CD14-positive monocyte (primary cell): ENCODE results near the gene MSI2. TPM values are rescaled to one million over a fixed set of nuclear protein-coding genes. Genes with fewer than 3 reads are reported as not detected.

ENCODE experiments used
- DNase-seq, 3 donors: peaks; one replicate each; pipeline ENCODE4 v3.0.0-alpha.2; 2011 to 2022
- H2AFZ ChIP-seq: 2 replicates; pipeline ENCODE4 v1.6.0; 2012; ENCODE audit warnings: mild to moderate bottlenecking, low read depth, low read length, inconsistent platforms; ENCODE audit not compliant: insufficient read depth, poor library complexity, severe bottlenecking
- H3K27ac ChIP-seq, 2 donors: 1 replicate in 1 of 2; 2 replicates in 1 of 2; pipeline ENCODE4 v1.5.1; 2012 to 2013; ENCODE audit warnings: low read length in 2 of 2, control low read depth in 1 of 2, inconsistent platforms in 1 of 2, low read depth in 1 of 2, mild to moderate bottlenecking in 1 of 2
- H3K27me3 ChIP-seq, 2 donors: one replicate each; pipeline versions ENCODE4 v1.6.0 to v1.6.1; 2011 to 2013; ENCODE audit warnings: low read length in 2 of 2; ENCODE audit not compliant: control insufficient read depth in 2 of 2, insufficient read depth in 2 of 2
- H3K36me3 ChIP-seq, 2 donors: replicated peaks in 1 of 2; 1 replicate in 1 of 2; 2 replicates in 1 of 2; pipeline versions ENCODE4 v1.5.1 to v1.6.1; 2012 to 2013; ENCODE audit warnings: low read length in 2 of 2, control low read depth in 1 of 2, inconsistent platforms in 1 of 2, mild to moderate bottlenecking in 1 of 2; ENCODE audit not compliant: insufficient read depth in 2 of 2, control insufficient read depth in 1 of 2
- H3K4me1 ChIP-seq, 2 donors: 1 replicate in 1 of 2; 2 replicates in 1 of 2; pipeline versions ENCODE4 v1.5.1 to v1.6.1; 2012 to 2013; ENCODE audit warnings: low read length in 2 of 2, control low read depth in 1 of 2, inconsistent platforms in 1 of 2, mild to moderate bottlenecking in 1 of 2, moderate library complexity in 1 of 2; ENCODE audit not compliant: insufficient read depth in 2 of 2, control insufficient read depth in 1 of 2
- H3K4me2 ChIP-seq: replicated peaks from 2 replicates; pipeline ENCODE3; 2012; ENCODE audit warnings: low read length, moderate library complexity, mild to moderate bottlenecking; ENCODE audit not compliant: poor library complexity, severe bottlenecking; ENCODE audit errors: extremely low read depth
- H3K4me3 ChIP-seq, 3 experiments: fragments of 200-600 bp in 1 of 3; sonication (generic) in 1 of 3; replicated peaks in 1 of 3; 1 replicate in 2 of 3; 2 replicates in 1 of 3; pipeline ENCODE4 v1.5.1; 2011 to 2013; ENCODE audit warnings: low read length in 3 of 3, mild to moderate bottlenecking in 3 of 3, control low read depth in 2 of 3, low read depth in 2 of 3, inconsistent platforms in 1 of 3, moderate library complexity in 1 of 3
- H3K79me2 ChIP-seq: 2 replicates; pipeline ENCODE4 v1.6.0; 2012; ENCODE audit warnings: mild to moderate bottlenecking, control low read depth, inconsistent platforms, low read length, moderate library complexity; ENCODE audit not compliant: insufficient read depth
- H3K9ac ChIP-seq: 2 replicates; pipeline ENCODE4 v1.6.0; 2017; ENCODE audit warnings: low read length, mild to moderate bottlenecking; ENCODE audit not compliant: insufficient read depth, poor library complexity, severe bottlenecking
- H3K9me3 ChIP-seq, 2 donors: replicated peaks in 1 of 2; 1 replicate in 1 of 2; 2 replicates in 1 of 2; pipeline versions ENCODE4 v1.5.1 to v1.6.1; 2012 to 2013; ENCODE audit warnings: low read length in 2 of 2, control low read depth in 1 of 2; ENCODE audit not compliant: control insufficient read depth in 1 of 2, insufficient read depth in 1 of 2
- H4K20me1 ChIP-seq: 2 replicates; pipeline ENCODE4 v1.6.0; 2012; ENCODE audit warnings: mild to moderate bottlenecking, low read length, control low read depth, moderate library complexity; ENCODE audit not compliant: insufficient read depth
- H3K27ac Mint-ChIP-seq, 7 donors: one replicate each; pipeline ENCODE4 v1.8.0; 2020; ENCODE audit warnings: mild to moderate bottlenecking in 7 of 7, mixed read lengths in 7 of 7, moderate library complexity in 6 of 7, inconsistent platforms in 2 of 7
- H3K27me3 Mint-ChIP-seq, 3 donors: one replicate each; pipeline ENCODE4 v1.8.0; 2021 to 2022; ENCODE audit warnings: low read depth in 3 of 3, mild to moderate bottlenecking in 3 of 3, mixed read lengths in 3 of 3, moderate library complexity in 3 of 3, inconsistent platforms in 1 of 3
- H3K36me3 Mint-ChIP-seq, 2 donors: one replicate each; pipeline ENCODE4 v1.8.0; 2020; ENCODE audit warnings: mixed read lengths in 2 of 2, inconsistent platforms in 1 of 2, mild to moderate bottlenecking in 1 of 2
- H3K4me1 Mint-ChIP-seq: one replicate; pipeline ENCODE4 v1.8.0; 2020; ENCODE audit warnings: mild to moderate bottlenecking, mixed read lengths
- H3K4me3 Mint-ChIP-seq, 2 donors: one replicate each; pipeline ENCODE4 v1.8.0; 2020; ENCODE audit warnings: mild to moderate bottlenecking in 2 of 2, mixed read lengths in 2 of 2, moderate library complexity in 1 of 2
- H3K9me3 Mint-ChIP-seq, 7 donors: one replicate each; pipeline ENCODE4 v1.8.0; 2020 to 2022; ENCODE audit warnings: mixed read lengths in 7 of 7, mild to moderate bottlenecking in 6 of 7, moderate library complexity in 6 of 7, inconsistent platforms in 2 of 7
- CTCF ChIP-seq: fragments of 200-600 bp; IDR thresholded peaks from one replicate; pipeline ENCODE4 v1.8.0; 2022; ENCODE audit warnings: antibody characterized with exemption, mild to moderate bottlenecking
- WGBS: methylation state at CpG from one replicate; pipeline ENCODE4 v1.1.5; 2013; ENCODE audit warnings: missing lambda C conversion rate; ENCODE audit not compliant: insufficient coverage; 5-methylcytosine and 5-hydroxymethylcytosine counted together
- intact Hi-C, 2 donors: fragments of 100-400 bp; cut with micrococcal nuclease; formaldehyde crosslinking; loops; one replicate each; pipeline versions ENCODE4 v1.15.0 to v1.15.1; 2023
- polyA plus RNA-seq, 3 donors: library from polyadenylated mRNA; depleted of rRNA in 1 of 3; unstranded in 2 of 3; stranded (reverse) in 1 of 3; fragments of 300-500 nt in 2 of 3; fragments of >200 nt in 1 of 3; fragmentation: Illumina TruSeq in 2 of 3; gene quantifications; 1 replicate in 2 of 3; 2 replicates in 1 of 3; pipeline ENCODE4 v1.2.3, GENCODE V29; 2012 to 2021

The MSI2 gene
- polyA plus RNA-seq, 3 donors = 0.20 to 6.6 (median 0.37) TPM

DNA sequence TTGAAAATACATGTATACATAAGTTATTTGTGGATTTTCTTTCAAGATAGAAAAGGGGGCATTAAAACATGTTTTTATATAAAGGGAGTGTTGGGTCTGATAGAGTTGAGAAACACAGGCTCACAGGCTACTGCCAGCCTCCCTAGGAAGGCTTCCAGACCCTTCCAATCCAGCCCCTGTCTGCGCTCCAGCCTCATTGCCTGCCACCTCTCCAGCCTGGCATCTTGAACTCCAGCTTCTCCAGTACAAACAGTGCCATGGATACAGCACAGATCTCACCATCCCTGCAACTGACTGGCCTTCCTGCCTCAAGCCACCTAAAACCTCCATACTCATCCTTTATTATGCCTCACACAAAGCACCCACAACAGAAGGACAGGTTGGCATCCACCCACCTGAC, 448.1 kb downstream of the MSI2 start:
- Histone ChIP-seq H3K9me3 (no peaks in the 10 kb centered on the region), H3K4me3 (no peak overlapping the region), H3K36me3 (no peaks in the 10 kb centered on the region), H3K4me1 (no peaks in the 10 kb centered on the region), H3K79me2 (no peaks in the 10 kb centered on the region), H2AFZ (no peak overlapping the region), H3K27ac (no peak overlapping the region), H3K27me3 (no peaks in the 10 kb centered on the region), H4K20me1 (no peaks in the 10 kb centered on the region), H3K9ac (no peak overlapping the region), H3K4me2 (no peak overlapping the region)
- Mint-ChIP-seq H3K27ac (no peak overlapping the region), H3K4me1 (no peaks in the 10 kb centered on the region), H3K9me3 (peaks cover 0 to 2% (median under 1%) of the 10 kb centered on the region in 7 donors), H3K4me3 (no peak overlapping the region), H3K36me3 (no peaks in the 10 kb centered on the region), H3K27me3 (peaks cover 2 to 6% (median 6%) of the 10 kb centered on the region in 3 donors)
- intact Hi-C loops = no loop called here
- 100% methylated on average over 1 of the region's 1 CpG for WGBS
- no peak for DNase-seq
- no peak for TF ChIP-seq CTCF

- Histone ChIP-seq H3K36me3 (no peaks in the 10 kb centered on the region), H4K20me1 (no peaks in the 10 kb centered on the region), H3K27me3 (no peaks in the 10 kb centered on the region), H3K27ac (no peak overlapping the region), H3K4me2 (no peak overlapping the region), H2AFZ (no peak overlapping the region), H3K9me3 (peaks cover 0 to 4% of the 10 kb centered on the region in 2 donors), H3K9ac (no peak overlapping the region), H3K79me2 (no peaks in the 10 kb centered on the region), H3K4me3 (no peak overlapping the region), H3K4me1 (no peaks in the 10 kb centered on the region)
- no peak overlapping the region for H3K4me3 Mint-ChIP-seq
- H3K27ac Mint-ChIP-seq = no peak overlapping the region
- no peaks in the 10 kb centered on the region for H3K4me1 Mint-ChIP-seq
- no peaks in the 10 kb centered on the region for H3K36me3 Mint-ChIP-seq
- H3K27me3 Mint-ChIP-seq = peaks cover 2 to 6% (median 4%) of the 10 kb centered on the region in 3 donors
- H3K9me3 Mint-ChIP-seq = peaks cover 2 to 10% (median 8%) of the 10 kb centered on the region in 7 donors
- no peak for TF ChIP-seq CTCF
- WGBS = 72% methylated on average over 8 of the region's 12 CpGs
- intact Hi-C loops = no loop called here
- DNase-seq = no peak
Observed at GRCh38 chr17:57705921-57706695, 449.8 kb downstream of the MSI2 start.
